Fibroblast of mammary gland (primary cell): ENCODE results near the gene ANKRD39.

Source experiments
- DNase-seq: peaks from one replicate; pipeline ENCODE4 v3.0.0-alpha.2; 2010; ENCODE audit warnings: low read depth
- H3K4me3 ChIP-seq: 2 replicates; pipeline ENCODE4 v1.5.1; 2011; ENCODE audit warnings: low read depth, mild to moderate bottlenecking, low read length, moderate library complexity; ENCODE audit not compliant: control insufficient read depth
- CTCF ChIP-seq: conservative IDR thresholded peaks from 2 replicates; pipeline ENCODE4 v1.5.1; 2011; ENCODE audit warnings: low read depth, low read length, inconsistent platforms; ENCODE audit not compliant: control insufficient read depth, insufficient read depth

Gene ANKRD39

DNA sequence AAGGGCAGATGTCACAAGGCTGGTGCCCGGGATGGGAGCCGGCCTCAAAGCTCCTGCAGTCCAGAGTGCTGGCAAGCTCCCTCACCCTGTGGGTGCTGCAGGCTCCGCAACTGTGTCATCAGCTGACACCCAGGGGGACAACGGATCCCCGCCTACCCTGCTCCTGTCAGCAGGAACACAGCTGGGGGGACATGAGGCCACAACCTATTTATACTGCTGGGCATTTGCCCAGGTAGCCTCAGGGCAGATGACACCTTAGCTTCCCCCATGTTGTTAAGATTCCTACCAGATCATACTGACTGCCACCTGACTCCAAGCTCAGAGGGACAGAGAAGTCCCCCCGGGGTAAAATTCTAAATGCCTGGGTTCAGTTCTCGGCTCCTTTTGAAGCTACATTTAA lies 15.2 kb downstream of the ANKRD39 start:
- no peak for DNase-seq
- TF ChIP-seq CTCF, result no peak
- no peak overlapping the region for H3K4me3 ChIP-seq

DNA sequence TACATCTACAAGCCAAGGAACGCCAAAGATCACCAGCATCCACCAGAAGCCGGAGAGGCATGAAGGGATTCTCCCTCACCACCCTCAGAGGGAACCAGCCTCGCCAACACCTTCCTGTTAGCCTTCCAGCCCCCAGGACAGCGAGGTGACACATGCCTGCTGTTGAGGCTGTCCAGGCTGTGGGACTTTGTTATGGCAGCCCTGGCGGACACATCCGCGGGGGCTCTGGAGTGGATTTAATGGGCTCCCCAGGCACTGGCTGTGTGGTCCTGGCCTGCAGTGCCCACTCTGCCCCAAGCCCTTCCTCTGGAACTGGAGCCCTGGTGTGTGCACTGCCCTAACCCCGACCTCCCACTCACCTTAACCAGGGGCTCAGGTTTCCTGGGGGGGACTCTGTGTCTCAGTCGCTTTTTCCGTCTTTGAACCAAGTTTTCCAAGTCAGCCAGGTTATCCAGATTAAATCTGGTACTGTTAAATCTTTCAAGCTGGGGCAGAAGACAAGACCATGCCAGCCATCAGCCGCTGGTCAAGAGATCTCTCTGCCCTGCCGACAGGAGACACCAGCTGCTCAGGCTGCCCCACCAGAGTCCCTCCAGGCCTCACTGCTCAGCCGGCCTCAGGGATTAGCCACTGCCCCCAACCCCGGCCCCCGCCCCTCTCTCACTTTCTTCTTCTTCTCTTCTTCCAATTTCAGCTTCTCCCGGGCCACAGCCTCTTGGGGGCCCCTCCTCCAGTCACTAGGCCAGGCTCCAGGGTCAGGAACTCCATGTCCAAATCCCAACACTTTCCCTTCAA lies 15.9 kb downstream of the ANKRD39 start:
- no peak for TF ChIP-seq CTCF
- no peak overlapping the region for H3K4me3 ChIP-seq
- DNase-seq, result no peak

DNA sequence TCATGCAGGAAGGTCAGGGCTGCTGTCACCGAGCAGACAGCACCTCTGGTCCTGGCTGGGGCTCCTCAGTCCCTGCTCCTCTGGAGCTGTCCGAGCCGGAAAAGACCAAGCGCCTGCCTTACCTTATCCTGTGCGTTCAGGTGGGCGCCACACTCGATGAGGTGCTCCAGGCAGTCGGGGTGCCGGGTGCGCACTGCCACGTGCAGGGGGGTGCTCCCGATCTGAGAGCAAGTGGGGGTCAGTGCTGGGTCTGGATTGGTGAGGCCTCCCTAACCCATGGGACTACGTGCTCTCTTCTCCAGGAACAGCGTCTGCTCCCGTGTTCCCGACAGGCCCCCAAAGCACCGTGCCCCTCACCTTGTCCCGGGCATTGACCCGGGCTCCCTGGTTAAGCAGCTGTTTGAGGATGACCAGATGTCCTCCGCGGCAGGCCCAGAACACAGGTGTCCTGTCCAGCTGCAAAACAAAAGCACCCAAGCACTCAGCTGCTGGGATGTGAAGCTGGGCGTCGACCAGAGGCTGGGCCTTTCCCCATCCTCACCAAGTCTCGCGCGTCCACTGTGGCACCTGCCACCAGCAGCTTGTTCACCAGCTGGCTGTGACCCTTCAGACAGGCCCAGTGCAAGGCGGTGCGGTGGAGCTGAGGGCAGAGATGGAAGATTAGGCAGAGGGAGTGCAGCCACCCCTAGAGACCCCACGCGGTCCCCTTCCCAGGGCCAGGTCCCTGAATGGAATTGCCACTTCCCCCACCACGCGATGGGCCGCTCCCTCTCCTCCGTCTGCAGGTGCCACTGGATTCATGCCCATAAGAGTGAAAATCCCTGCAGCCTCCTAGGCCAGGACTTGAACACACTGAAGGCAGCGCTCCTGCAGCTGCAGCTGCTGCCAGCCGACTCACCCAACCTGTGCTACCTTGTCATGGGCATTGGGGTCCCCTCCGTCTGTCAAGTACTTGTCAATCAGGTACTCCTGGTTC lies 17.7 kb downstream of the ANKRD39 start:
- no peak overlapping the region for H3K4me3 ChIP-seq
- TF ChIP-seq CTCF, result no peak
- DNase-seq, result no peak

DNA sequence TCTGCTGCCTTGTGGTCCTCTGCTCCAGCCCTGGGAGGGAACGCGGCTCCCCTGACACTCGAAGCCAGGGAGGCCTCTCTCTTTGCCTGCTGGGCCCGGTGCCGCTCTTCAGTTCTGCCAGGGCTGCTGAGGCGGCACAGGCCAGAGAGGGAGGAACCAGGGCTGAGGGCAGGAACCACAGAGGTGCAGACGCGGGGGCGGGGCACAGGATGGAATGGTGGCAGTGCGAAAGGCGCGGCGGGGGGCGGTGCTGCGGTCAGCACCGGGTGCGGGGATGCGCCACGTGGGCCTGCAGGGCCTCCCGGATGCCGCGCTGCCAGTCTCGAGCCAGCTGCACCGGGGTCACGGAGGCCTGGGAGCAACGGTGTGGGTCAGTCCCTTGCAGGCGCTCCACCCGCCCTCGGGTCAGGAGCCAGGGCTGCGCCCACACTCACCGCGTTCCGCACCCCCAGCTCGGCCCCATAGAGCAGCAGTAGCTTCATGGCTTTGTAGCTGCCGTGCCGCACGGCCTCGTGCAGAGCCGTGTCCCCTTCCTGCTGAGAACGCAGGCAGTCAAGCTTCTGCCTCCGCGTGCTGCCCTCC lies 18.4 kb downstream of the ANKRD39 start:
- no peak overlapping the region for H3K4me3 ChIP-seq
- TF ChIP-seq CTCF, result no peak
- no peak for DNase-seq

- no peak for TF ChIP-seq CTCF
- H3K4me3 ChIP-seq, result no peak overlapping the region
- no peak for DNase-seq
These were observed 19.2 kb downstream of the ANKRD39 start for GRCh38 chr2:96838345-96839292.

- no peak for TF ChIP-seq CTCF
- H3K4me3 ChIP-seq, result no peak overlapping the region
- no peak for DNase-seq
These were observed 20.2 kb downstream of the ANKRD39 start for GRCh38 chr2:96837575-96837974.
